Cardiac muscle cell (in vitro differentiated cells and primary cell): ENCODE data around the gene NKX1-2. TPM values are rescaled to one million over a fixed set of nuclear protein-coding genes. Genes with fewer than 3 reads are reported as not detected.
"Not testable (repeated sequence)": the region's sequence is repeated elsewhere in the genome, so short reads cannot be mapped to it uniquely, and the experiment has no call there.

Experiments used
- DNase-seq, 2 donors: peaks; one replicate each; pipeline versions ENCODE4 v3.0.0 to v3.0.0-alpha.2; 2010 to 2017; ENCODE audit warnings: low read depth in 1 of 2, low spot score in 1 of 2
- H3K27ac ChIP-seq: fragments of 200-600 bp; sonication (generic); 2 replicates; pipeline ENCODE4 v1.5.1; 2016
- H3K27me3 ChIP-seq: fragments of 200-600 bp; sonication (generic); 2 replicates; pipeline ENCODE4 v1.6.0; 2016; ENCODE audit warnings: control low read depth
- H3K36me3 ChIP-seq: fragments of 200-600 bp; sonication (generic); 2 replicates; pipeline ENCODE4 v1.5.1; 2016; ENCODE audit warnings: control low read depth
- H3K4me1 ChIP-seq: fragments of 200-600 bp; sonication (generic); 2 replicates; pipeline ENCODE4 v1.8.1; 2017; ENCODE audit warnings: low read depth, mild to moderate bottlenecking, mixed run types
- H3K4me3 ChIP-seq: fragments of 200-600 bp; sonication (generic); 2 replicates; pipeline ENCODE4 v1.5.1; 2016; ENCODE audit warnings: mild to moderate bottlenecking
- H3K9me3 ChIP-seq: fragments of 200-600 bp; sonication (generic); 2 replicates; pipeline ENCODE4 v1.5.1; 2017; ENCODE audit warnings: low read depth, mild to moderate bottlenecking, control low read depth
- polyA plus RNA-seq: library from polyadenylated mRNA; unstranded; fragments of >200 nt; fragmentation: Nextera tagmentation; extraction: Ambion mirVana; gene quantifications from 2 replicates; pipeline ENCODE4 v1.2.1, GENCODE V29; 2016
- total RNA-seq: library from RNA; depleted of rRNA; stranded (reverse); fragments of >200 nt; gene quantifications from 2 replicates; pipeline ENCODE4 v1.2.3, GENCODE V29; 2016
- TF ChIP-seq, protein P1 (sequence below): IDR thresholded peaks from 2 replicates; pipeline ENCODE4 v1.5.1; 2012; ENCODE audit warnings: low read depth, mild to moderate bottlenecking, low read length

NKX1-2 gene
- total and polyA plus RNA-seq, 2 experiments from 2014 or later = 0.33 TPM; not detected in 1

DNA sequence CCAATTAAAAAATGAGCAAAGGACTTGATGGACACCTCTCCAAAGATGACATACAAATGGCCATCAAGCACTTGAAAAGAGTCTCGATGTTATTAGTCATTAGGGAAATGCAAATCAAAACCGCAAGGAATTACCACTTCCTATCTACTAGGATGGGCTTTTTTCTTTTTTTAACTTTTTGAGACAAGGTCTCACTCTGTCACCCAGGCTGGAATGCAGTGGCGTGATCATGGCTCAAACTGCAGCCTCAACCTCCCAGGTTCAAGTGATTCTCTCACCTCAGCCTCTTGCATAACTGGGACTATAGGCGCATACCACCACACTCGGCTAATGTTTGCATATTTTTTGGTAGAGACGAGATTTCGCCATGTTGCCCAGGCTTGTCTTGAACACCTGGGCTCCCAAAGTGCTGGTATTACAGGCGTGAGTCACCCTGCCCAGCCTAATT, 13.6 kb downstream of the NKX1-2 start:
- H3K27ac ChIP-seq = no peak overlapping the region
- no peaks in the 10 kb centered on the region for H3K36me3 ChIP-seq
- H3K4me1 ChIP-seq = no peaks in the 10 kb centered on the region
- no peaks in the 10 kb centered on the region for H3K27me3 ChIP-seq
- H3K4me3 ChIP-seq = no peak overlapping the region
- DNase-seq = no peak
- TF ChIP-seq, protein P1, sequence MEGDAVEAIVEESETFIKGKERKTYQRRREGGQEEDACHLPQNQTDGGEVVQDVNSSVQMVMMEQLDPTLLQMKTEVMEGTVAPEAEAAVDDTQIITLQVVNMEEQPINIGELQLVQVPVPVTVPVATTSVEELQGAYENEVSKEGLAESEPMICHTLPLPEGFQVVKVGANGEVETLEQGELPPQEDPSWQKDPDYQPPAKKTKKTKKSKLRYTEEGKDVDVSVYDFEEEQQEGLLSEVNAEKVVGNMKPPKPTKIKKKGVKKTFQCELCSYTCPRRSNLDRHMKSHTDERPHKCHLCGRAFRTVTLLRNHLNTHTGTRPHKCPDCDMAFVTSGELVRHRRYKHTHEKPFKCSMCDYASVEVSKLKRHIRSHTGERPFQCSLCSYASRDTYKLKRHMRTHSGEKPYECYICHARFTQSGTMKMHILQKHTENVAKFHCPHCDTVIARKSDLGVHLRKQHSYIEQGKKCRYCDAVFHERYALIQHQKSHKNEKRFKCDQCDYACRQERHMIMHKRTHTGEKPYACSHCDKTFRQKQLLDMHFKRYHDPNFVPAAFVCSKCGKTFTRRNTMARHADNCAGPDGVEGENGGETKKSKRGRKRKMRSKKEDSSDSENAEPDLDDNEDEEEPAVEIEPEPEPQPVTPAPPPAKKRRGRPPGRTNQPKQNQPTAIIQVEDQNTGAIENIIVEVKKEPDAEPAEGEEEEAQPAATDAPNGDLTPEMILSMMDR = no peak
- no peaks in the 10 kb centered on the region for H3K9me3 ChIP-seq

DNA sequence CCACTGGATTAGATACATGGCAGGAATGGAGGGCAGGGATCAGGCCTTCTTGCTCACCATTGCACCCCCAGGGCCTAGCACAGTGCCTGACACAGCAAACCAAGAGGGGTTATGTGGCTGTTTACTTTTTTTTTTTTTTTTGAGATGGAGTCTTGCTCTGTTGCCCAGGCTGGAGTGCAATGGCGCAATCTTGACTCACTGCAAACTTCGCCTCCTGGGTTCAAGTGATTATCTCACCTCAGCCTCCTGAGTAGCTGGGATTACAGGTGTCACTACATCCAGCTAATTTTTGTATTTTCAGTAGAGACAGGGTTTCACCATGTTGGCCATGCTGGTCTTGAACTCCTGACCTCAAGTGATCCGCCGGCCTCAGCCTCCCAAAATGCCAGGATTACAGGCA, 14.2 kb downstream of the NKX1-2 start:
- not testable (repeated sequence) for H3K4me1 ChIP-seq, H3K27me3 ChIP-seq, H3K4me3 ChIP-seq, H3K36me3 ChIP-seq, H3K27ac ChIP-seq, DNase-seq, H3K9me3 ChIP-seq

- DNase-seq = no peak
- Histone ChIP-seq H3K36me3 (no peaks in the 10 kb centered on the region), H3K27ac (no peak overlapping the region), H3K27me3 (no peaks in the 10 kb centered on the region), H3K4me3 (no peak overlapping the region), H3K4me1 (no peaks in the 10 kb centered on the region), H3K9me3 (no peaks in the 10 kb centered on the region)
- TF ChIP-seq, protein P1 = no peak
Measured at GRCh38 chr10:124433461-124433860, 16.4 kb downstream of the NKX1-2 start.

- no peaks in the 10 kb centered on the region for H3K36me3 ChIP-seq
- H3K9me3 ChIP-seq = no peaks in the 10 kb centered on the region
- no peaks in the 10 kb centered on the region for H3K27me3 ChIP-seq
- TF ChIP-seq, protein P1 = no peak
- H3K27ac ChIP-seq = no peak overlapping the region
- no peak for DNase-seq
- H3K4me1 ChIP-seq = no peaks in the 10 kb centered on the region
- no peak overlapping the region for H3K4me3 ChIP-seq
Measured at GRCh38 chr10:124430077-124430476, 19.8 kb downstream of the NKX1-2 start.

GRCh38 chr10:124429576-124429975, 20.3 kb downstream of the NKX1-2 start:
- Histone ChIP-seq H3K36me3 (no peaks in the 10 kb centered on the region), H3K9me3 (no peaks in the 10 kb centered on the region), H3K27ac (no peak overlapping the region), H3K4me1 (no peaks in the 10 kb centered on the region), H3K27me3 (no peaks in the 10 kb centered on the region), H3K4me3 (no peak overlapping the region)
- TF ChIP-seq, protein P1 = no peak
- no peak for DNase-seq

GRCh38 chr10:124428207-124428777, 21.5 kb downstream of the NKX1-2 start:
- H3K4me1 ChIP-seq = no peaks in the 10 kb centered on the region
- H3K9me3 ChIP-seq = no peaks in the 10 kb centered on the region
- no peaks in the 10 kb centered on the region for H3K36me3 ChIP-seq
- H3K4me3 ChIP-seq = no peak overlapping the region
- no peaks in the 10 kb centered on the region for H3K27me3 ChIP-seq
- no peak overlapping the region for H3K27ac ChIP-seq
- TF ChIP-seq, protein P1 = no peak
- DNase-seq = no peak
